ENCODE data around the gene STARD3. TPM values are rescaled to one million over a fixed set of nuclear protein-coding genes. Genes with fewer than 3 reads are reported as not detected.

The STARD3 gene
- total and polyA plus RNA-seq, 2 of the 13 experiments (the other 11 are each of a cell fraction or from before 2014, with no cell fraction given) = 34.6 to 100 TPM

DNA sequence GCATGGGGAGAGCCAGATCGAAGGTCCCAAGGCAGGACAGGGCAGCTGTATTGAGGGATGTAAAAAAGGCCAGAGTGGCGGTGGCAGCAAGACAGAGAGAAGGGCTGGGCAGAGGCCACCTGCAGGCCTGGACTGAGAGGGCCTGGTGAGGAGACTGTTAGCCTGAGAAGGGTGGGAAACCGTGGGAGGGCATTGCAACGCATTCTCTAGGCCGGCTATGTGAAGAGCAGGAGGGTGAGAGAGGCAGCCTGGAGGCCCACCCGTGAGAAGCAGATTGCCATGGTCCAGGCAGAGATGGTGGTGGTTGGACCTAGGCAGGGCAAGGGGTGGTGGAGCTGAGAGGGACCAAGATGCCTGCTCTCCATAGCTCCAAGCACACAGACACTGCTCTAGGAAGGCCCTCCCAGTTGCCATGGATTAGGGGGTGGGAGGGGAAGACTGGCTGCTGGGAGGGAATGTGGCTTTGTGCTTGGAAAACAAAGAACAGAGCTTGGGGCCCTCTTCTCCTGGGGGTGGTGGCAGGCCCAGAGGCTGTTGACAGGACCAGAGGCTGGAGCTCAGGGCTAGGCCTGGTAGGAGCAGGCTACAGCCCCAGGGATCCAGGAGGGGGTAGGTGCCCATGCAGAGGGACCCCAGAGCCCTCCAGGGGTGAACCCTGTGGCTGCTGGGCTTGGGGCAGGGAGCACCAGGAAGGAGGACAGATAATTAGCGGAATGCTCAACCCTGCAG, 15.8 kb downstream of the STARD3 start (continued):
- TF ChIP-seq JUNB (CRISPR knock-in tag; IDR thresholded peaks at IDR 0.05; ENCODE audit: borderline replicate concordance) (no peak), IRF2 (CRISPR knock-in tag; IDR thresholded peaks at IDR 0.05) (no peak), ZNF576 (CRISPR knock-in tag; IDR thresholded peaks at IDR 0.05) (no peak), ZKSCAN5 (CRISPR knock-in tag; IDR thresholded peaks at IDR 0.05) (no peak), POGZ (CRISPR knock-in tag; IDR thresholded peaks at IDR 0.05) (no peak), TSC22D2 (CRISPR knock-in tag; IDR thresholded peaks at IDR 0.05; ENCODE audit: borderline replicate concordance) (no peak), ZNF816 (CRISPR knock-in tag; IDR thresholded peaks at IDR 0.05; ENCODE audit: borderline replicate concordance) (no peak), ZNF792 (CRISPR knock-in tag; IDR thresholded peaks at IDR 0.05) (no peak; the same call in 1 of the 2 replicates), FOXP1 (IDR thresholded peaks at IDR 0.05) (no peak), FOXP1 (CRISPR knock-in tag; IDR thresholded peaks at IDR 0.05) (0 out of 2 replicates have a peak, but pooled peaks have one; percentile 24), SP140L (CRISPR knock-in tag; IDR thresholded peaks at IDR 0.05; ENCODE audit: borderline replicate concordance) (0 out of 2 replicates have a peak, but pooled peaks have one; percentile 17), HMGA1 (CRISPR knock-in tag; conservative IDR thresholded peaks at IDR 0.05) (no peak), ZKSCAN1 (IDR thresholded peaks at IDR 0.05; ENCODE audit: low read length) (no peak), RXRA (CRISPR knock-in tag; IDR thresholded peaks at IDR 0.05) (0 out of 2 replicates have a peak, but pooled peaks have one; percentile 17), ZNF44 (CRISPR knock-in tag; IDR thresholded peaks at IDR 0.05) (no peak), ZNF761 (CRISPR knock-in tag; conservative IDR thresholded peaks at IDR 0.05) (no peak), ZNF614 (CRISPR knock-in tag; IDR thresholded peaks at IDR 0.05; ENCODE audit: borderline replicate concordance) (no peak), CC2D1A (CRISPR knock-in tag; IDR thresholded peaks at IDR 0.05) (no peak), EEA1 (CRISPR knock-in tag; IDR thresholded peaks at IDR 0.05; ENCODE audit: borderline replicate concordance) (no peak), MTA1 (CRISPR knock-in tag; IDR thresholded peaks at IDR 0.05; ENCODE audit: borderline replicate concordance) (peak; percentile 75; the same call in 1 of the 2 replicates), FOXJ3 (CRISPR knock-in tag; IDR thresholded peaks at IDR 0.05; ENCODE audit: borderline replicate concordance) (no peak)
- TF ChIP-seq, protein P1, sequence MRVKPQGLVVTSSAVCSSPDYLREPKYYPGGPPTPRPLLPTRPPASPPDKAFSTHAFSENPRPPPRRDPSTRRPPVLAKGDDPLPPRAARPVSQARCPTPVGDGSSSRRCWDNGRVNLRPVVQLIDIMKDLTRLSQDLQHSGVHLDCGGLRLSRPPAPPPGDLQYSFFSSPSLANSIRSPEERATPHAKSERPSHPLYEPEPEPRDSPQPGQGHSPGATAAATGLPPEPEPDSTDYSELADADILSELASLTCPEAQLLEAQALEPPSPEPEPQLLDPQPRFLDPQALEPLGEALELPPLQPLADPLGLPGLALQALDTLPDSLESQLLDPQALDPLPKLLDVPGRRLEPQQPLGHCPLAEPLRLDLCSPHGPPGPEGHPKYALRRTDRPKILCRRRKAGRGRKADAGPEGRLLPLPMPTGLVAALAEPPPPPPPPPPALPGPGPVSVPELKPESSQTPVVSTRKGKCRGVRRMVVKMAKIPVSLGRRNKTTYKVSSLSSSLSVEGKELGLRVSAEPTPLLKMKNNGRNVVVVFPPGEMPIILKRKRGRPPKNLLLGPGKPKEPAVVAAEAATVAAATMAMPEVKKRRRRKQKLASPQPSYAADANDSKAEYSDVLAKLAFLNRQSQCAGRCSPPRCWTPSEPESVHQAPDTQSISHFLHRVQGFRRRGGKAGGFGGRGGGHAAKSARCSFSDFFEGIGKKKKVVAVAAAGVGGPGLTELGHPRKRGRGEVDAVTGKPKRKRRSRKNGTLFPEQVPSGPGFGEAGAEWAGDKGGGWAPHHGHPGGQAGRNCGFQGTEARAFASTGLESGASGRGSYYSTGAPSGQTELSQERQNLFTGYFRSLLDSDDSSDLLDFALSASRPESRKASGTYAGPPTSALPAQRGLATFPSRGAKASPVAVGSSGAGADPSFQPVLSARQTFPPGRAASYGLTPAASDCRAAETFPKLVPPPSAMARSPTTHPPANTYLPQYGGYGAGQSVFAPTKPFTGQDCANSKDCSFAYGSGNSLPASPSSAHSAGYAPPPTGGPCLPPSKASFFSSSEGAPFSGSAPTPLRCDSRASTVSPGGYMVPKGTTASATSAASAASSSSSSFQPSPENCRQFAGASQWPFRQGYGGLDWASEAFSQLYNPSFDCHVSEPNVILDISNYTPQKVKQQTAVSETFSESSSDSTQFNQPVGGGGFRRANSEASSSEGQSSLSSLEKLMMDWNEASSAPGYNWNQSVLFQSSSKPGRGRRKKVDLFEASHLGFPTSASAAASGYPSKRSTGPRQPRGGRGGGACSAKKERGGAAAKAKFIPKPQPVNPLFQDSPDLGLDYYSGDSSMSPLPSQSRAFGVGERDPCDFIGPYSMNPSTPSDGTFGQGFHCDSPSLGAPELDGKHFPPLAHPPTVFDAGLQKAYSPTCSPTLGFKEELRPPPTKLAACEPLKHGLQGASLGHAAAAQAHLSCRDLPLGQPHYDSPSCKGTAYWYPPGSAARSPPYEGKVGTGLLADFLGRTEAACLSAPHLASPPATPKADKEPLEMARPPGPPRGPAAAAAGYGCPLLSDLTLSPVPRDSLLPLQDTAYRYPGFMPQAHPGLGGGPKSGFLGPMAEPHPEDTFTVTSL (CRISPR knock-in tag; IDR thresholded peaks at IDR 0.05; ENCODE audit: borderline replicate concordance) = no peak
- TF ChIP-seq, protein P2, sequence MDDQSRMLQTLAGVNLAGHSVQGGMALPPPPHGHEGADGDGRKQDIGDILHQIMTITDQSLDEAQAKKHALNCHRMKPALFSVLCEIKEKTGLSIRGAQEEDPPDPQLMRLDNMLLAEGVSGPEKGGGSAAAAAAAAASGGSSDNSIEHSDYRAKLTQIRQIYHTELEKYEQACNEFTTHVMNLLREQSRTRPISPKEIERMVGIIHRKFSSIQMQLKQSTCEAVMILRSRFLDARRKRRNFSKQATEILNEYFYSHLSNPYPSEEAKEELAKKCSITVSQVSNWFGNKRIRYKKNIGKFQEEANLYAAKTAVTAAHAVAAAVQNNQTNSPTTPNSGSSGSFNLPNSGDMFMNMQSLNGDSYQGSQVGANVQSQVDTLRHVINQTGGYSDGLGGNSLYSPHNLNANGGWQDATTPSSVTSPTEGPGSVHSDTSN (CRISPR knock-in tag; IDR thresholded peaks at IDR 0.05; ENCODE audit: borderline replicate concordance) = no peak

Data from HepG2 (cell line).